ENCODE data around the gene LPP.

- TF ChIP-seq CTCF (IDR thresholded peaks at IDR 0.05) (no peak), ZFX (IDR thresholded peaks at IDR 0.05; ENCODE audit: borderline replicate concordance) (no peak)
Observed at GRCh38 chr3:188270423-188270972, 116.5 kb downstream of the LPP start.

Measured in 22Rv1 (cell line).